K562 (cell line): ENCODE data around the gene SLFN14. TPM values are rescaled to one million over a fixed set of nuclear protein-coding genes. Genes with fewer than 3 reads are reported as not detected.

Experiments
- CREB5 ChIP-seq: fragments of 250-450 bp; sonication (Bioruptor Pico); IDR thresholded peaks from 2 replicates; pipeline ENCODE4 v1.5.0; 2020; ENCODE audit warnings: mild to moderate bottlenecking
- EP400 ChIP-seq: fragments of 450-650 bp; IDR thresholded peaks from 2 replicates; pipeline ENCODE4 v1.6.1; 2017; ENCODE audit warnings: antibody characterized with exemption, mild to moderate bottlenecking, moderate library complexity
- MGA ChIP-seq: fragments of 450-650 bp; IDR thresholded peaks from 2 replicates; pipeline ENCODE4 v1.6.1; 2016; ENCODE audit warnings: mild to moderate bottlenecking, moderate library complexity
- NKRF ChIP-seq: fragments of 450-650 bp; IDR thresholded peaks from 2 replicates; pipeline ENCODE4 v1.6.1; 2016; ENCODE audit warnings: borderline replicate concordance
- NR4A1 ChIP-seq, 2 experiments: fragments of 250-450 bp in 1 of 2; fragments of 450-650 bp in 1 of 2; sonication (Bioruptor Pico) in 1 of 2; IDR thresholded peaks; 2 replicates each; pipeline versions ENCODE4 v1.4.0 to v1.6.1; 2016 to 2020; ENCODE audit warnings: mild to moderate bottlenecking in 2 of 2, missing compliant biosample characterization in 1 of 2, missing genetic modification characterization in 1 of 2, moderate library complexity in 1 of 2
- SIN3A ChIP-seq, 2 experiments: fragments of 150-350 bp in 1 of 2; IDR thresholded peaks; 2 replicates each; pipeline ENCODE4 v1.6.1; 2011 to 2016; ENCODE audit warnings: borderline replicate concordance in 2 of 2, low read depth in 2 of 2, low read length in 2 of 2, mild to moderate bottlenecking in 2 of 2, moderate library complexity in 2 of 2; ENCODE audit not compliant: control insufficient read depth in 1 of 2
- TFE3 ChIP-seq: fragments of 450-650 bp; formaldehyde crosslinking; IDR thresholded peaks from 2 replicates; pipeline ENCODE4 v1.4.0; 2020; ENCODE audit warnings: mild to moderate bottlenecking, mixed read lengths
- TSC22D4 ChIP-seq: fragments of 450-650 bp; IDR thresholded peaks from 2 replicates; pipeline ENCODE4 v1.6.1; 2016; ENCODE audit warnings: missing genetic modification characterization, missing biosample characterization, control low read depth
- polyA plus RNA-seq, 8 experiments: library from polyadenylated mRNA; depleted of rRNA in 4 of 8; stranded (reverse) in 5 of 8; unstranded in 3 of 8; fragments of >200 nt; fragmentation: Nextera tagmentation in 2 of 8; fragmentation: Illumina TruSeq in 1 of 8; extraction: Ambion mirVana in 2 of 8; extraction: Trizol in 1 of 8; gene quantifications; 2 replicates each; pipeline versions ENCODE4 v1.2.1 to v1.2.3, GENCODE V29; 2011 to 2014; ENCODE audit warnings: inconsistent platforms in 1 of 8, missing spikeins in 1 of 8
- total RNA-seq, 7 experiments: library from RNA; depleted of rRNA in 6 of 7; stranded (reverse); fragments of >200 nt in 6 of 7; fragmentation: Illumina TruSeq in 2 of 7; extraction: Trizol in 2 of 7; gene quantifications; 2 replicates each; pipeline versions ENCODE4 v1.2.1 to v1.2.3, GENCODE V29; 2011 to 2021; ENCODE audit warnings: low replicate concordance in 1 of 7

SLFN14 gene
- total and polyA plus RNA-seq, 9 of the 15 experiments (the other 6 are each of a cell fraction or from before 2014, with no cell fraction given) = 1.3 to 4.3 (median 3.1) TPM

- peak; percentile 45 for TF ChIP-seq MGA
- no peak for TF ChIP-seq CREB5
- TF ChIP-seq TSC22D4 = no peak
- TF ChIP-seq NR4A1 (CRISPR knock-in tag; IDR thresholded peaks at IDR 0.05) = no peak
- no peak for TF ChIP-seq NR4A1 (tag; IDR thresholded peaks at IDR 0.05)
- no peak for TF ChIP-seq TFE3
- peak; percentile 74 for TF ChIP-seq EP400
- peak; percentile 74; the same call in 1 of the 2 replicates for TF ChIP-seq NKRF
- peak; percentile 61 to 79; a peak in 2 of 4 replicates for TF ChIP-seq SIN3A (IDR thresholded peaks at IDR 0.05; ENCODE audit: borderline replicate concordance in 2 of 2, control insufficient read depth in 1 of 2, low read depth in 2 of 2, low read length in 2 of 2)
These were observed 8.8 kb upstream of the SLFN14 start (continued) for GRCh38 chr17:35569405-35569804.
